HG02623 (cell line): ENCODE measurements around the gene TSLP.

Source experiments
- ATAC-seq: cut with Tn5 transposase; IDR thresholded peaks from one replicate; pipeline ENCODE4 v1.9.1; 2021; ENCODE audit warnings: moderate library complexity; ENCODE audit not compliant: unreplicated experiment

Gene TSLP

DNA sequence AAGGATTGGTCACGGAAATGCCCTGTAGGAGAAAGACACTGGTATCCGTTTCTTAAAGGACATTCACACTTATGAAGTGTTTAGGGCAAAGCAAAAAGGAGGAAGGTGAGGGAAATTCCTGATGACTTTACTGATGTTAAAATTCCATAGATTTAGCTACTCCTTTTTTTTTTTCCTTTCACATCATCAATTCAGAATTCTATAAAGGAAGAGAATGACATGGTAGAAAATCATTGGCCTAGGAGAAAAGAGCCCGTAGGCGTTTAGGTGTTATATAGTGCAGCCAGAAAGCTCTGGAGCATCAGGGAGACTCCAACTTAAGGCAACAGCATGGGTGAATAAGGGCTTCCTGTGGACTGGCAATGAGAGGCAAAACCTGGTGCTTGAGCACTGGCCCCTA is at the start of gene TSLP:
Gene TSLP (plus strand): TSS at position 301 of the 400 bp plus-strand sequence. CDS start 178 bp downstream, outside the sequence.
- no peak for ATAC-seq

DNA sequence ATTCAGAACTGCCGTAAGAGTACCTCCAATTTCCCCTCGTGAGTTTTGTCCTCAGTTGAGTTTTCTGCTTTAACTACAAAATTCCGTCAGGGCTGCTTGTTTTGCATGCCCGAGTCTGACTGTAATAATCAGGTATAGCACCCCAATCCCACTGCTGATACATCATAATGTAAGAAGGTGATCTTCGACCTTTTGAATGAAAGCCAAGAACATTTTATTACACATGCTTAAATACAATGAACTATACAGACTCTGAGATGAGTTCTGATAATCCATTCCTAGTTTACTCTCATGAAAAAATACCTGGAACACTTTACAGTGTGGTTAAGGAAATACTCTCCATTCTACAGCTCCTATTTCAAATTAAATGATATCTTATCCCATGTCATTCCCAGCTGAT is 49.2 kb upstream of the TSLP start:
- no peak for ATAC-seq

GRCh38 chr5:111028865-111029264 is 42.6 kb upstream of the TSLP start:
- ATAC-seq, result no peak

DNA sequence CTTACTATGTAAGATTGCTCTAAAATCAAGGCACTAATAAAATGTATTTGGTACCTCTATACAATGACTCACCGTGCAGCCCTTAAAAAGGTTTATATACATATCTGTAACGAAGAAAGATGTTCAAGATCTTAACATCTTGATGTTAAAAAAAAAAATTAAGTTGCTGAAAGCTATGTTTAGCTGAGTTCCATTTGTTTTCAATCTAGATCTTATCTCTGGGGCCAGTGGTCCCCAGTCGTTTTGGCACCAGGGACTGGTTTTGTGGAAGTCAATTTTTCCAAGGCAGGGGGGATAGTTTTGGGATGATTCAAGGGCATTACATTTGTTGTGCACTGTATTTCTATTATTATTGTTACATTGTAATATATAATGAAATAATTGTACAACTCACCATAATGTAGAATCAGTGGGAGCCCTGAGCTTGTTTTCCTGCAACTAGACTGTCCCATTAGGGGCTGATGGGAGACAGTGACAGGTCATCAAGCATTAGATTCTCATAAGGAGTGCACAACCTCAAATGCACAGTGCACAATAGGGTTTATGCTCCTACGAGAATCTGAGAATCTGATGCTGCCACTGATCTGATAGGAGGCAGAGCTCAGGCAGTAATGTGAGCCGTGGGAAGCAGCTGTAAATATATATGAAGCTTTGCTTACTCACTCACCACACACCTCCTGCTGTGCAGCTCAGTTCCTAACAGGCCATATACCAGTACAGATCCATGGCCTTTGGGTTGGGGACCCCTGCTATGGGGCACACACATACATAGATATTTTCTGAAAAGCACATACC is 27.6 kb upstream of the TSLP start:
- ATAC-seq, result no peak

- no peak for ATAC-seq
These were observed 13.4 kb upstream of the TSLP start for GRCh38 chr5:111058064-111058463.

DNA sequence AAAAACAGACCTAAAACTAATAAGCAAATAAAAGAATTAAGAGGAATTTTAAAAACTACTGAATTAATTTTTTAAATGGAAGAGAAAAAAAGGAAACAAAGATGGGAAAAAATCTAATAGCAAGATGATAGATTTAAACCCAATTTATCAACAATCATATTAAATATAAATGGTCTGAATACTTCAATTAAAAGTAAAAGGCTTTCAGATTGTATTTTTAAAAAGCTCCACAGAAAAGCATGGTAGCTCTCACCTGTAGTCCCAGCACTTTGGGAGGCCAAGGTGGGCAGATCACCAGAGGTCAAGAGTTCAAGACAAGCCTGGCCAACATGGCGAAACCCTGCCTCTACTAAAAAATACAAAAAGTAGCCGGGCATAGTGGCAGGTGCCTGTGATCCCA is 11.3 kb upstream of the TSLP start:
- no peak for ATAC-seq

GRCh38 chr5:111061618-111062017 is 9.9 kb upstream of the TSLP start:
- ATAC-seq, result no peak

DNA sequence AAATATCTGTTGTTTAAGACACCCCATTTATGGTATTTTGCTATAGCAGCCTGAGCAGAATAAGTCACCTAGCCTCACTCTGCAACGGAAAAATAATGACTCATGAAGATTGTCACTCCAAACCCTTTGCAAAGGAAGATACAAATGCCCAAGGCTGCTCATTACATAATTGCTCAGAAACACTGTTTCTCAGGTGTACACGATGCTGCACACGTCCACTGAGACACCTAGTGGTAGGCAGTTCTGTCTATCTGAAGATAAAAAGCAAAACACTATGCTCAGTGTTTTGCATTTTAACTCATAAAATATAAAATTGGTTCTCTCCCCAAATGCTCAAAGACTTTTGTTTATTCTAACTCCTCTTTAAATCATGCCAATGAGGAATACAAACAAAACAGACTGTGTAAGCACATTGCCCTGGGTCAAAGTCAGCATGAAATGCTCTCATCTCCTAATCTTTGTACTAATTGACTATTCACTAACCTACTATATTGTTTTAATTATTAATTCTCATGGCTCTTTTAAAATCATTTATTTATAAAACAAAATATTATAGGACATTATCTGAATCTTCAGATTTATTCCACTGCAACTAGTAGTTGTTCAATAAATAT is 7.7 kb upstream of the TSLP start:
- peak; percentile 74 for ATAC-seq

GRCh38 chr5:111066261-111066938 is 5.1 kb upstream of the TSLP start:
- ATAC-seq, result no peak

DNA sequence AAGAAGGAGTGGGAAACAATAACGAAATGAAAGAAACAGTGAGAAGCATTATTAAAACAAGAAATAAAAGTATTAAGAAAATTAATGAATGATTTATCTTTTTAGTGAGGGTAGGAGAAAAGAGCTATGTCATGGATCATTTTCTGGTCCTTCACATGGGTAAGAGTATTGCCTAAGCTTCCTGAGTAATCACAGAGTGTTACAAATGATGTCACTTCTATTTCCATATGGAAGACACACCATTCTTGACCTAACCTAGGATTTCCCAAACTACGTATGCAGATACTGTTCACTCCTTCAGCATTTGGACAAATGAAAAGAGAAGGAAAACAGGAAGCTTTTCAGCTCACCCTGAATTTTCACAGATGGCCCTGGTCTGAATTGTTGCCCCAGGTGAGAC is 3.3 kb upstream of the TSLP start:
- no peak for ATAC-seq

DNA sequence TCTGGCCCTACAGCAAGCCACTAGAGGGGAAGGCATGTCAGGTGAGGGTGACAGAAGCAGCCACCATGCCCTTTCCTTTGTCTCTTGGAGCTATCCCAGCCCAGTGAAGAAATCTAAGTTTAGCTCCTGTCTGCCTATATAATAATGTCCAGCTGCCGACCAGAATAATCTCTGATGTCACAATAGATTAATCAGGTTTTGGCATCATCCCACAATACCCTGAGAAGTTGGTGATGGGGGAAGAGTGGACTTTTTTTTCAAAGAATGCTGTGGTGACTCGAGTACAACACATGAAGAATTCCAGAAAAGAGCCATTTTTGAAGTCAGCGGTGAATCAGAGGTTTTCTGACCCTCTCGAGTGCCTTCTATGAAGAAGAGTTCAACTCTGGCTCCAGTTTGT is 1.7 kb upstream of the TSLP start:
- no peak for ATAC-seq

- ATAC-seq, result peak; percentile 27
These were observed 1.0 kb upstream of the TSLP start for GRCh38 chr5:111070272-111071134.

DNA sequence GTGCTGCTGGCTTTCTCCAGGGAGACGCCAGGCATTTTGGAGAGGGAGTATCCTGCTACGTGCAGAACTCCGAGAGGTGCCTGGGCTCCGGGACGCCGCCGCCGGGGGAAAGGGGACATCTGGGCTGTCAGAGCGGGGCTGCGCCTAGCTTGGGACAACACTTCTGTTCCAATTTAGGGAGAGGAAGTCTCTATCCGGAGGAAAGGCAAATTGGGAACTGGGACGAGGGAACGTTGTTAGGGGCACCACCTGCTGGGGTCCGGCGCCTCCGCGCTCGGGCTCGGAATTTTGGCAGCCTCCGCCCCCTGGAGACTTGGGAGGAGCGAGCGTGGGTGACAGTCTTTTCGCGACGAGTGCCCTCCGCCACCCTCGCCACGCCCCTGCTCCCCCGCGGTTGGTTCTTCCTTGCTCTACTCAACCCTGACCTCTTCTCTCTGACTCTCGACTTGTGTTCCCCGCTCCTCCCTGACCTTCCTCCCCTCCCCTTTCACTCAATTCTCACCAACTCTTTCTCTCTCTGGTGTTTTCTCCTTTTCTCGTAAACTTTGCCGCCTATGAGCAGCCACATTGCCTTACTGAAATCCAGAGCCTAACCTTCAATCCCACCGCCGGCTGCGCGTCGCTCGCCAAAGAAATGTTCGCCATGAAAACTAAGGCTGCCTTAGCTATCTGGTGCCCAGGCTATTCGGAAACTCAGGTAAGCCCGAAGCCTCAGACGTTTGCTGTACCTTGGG is 1.6 kb downstream of the TSLP start:
- ATAC-seq, result peak; percentile 85

DNA sequence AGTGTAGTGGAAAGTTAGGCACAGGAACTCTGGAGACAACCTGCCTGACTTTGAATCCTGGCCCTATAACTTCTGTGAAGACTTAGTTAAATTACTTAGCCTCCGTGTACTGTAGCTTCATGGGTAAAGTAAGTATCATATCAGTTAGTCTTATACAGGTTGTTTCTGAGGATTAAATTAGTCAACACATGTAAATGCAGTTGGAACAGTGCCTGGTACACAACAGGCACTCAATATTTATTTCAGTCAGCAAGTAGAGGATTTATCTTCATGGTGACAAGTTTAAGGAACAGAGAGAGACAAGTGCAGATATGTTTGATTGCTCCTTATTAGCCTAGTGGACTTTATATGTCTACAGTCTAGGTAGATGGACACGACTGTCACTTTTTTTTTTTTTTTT is 2.7 kb downstream of the TSLP start:
- ATAC-seq, result no peak

DNA sequence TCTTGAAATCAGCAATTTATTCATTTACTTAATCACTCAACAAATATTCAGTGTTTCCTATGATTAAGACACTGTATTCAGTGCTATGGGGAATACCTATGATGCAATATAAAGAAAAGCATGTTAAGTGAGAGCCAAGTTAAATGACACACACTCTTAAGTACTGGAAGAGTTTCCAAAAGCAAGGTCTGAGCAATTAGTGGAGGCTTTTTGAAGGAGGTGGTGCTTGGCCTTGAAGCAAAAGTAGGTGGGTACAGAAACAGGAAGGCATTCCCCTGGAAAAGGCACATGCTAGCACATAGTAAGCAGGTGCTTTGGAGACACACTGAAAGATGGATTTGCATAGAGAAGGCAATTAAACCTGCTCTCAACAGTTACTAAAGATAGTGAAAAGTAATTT is 4.0 kb downstream of the TSLP start:
- no peak for ATAC-seq

GRCh38 chr5:111076091-111076490 is 4.6 kb downstream of the TSLP start:
- ATAC-seq, result no peak

DNA sequence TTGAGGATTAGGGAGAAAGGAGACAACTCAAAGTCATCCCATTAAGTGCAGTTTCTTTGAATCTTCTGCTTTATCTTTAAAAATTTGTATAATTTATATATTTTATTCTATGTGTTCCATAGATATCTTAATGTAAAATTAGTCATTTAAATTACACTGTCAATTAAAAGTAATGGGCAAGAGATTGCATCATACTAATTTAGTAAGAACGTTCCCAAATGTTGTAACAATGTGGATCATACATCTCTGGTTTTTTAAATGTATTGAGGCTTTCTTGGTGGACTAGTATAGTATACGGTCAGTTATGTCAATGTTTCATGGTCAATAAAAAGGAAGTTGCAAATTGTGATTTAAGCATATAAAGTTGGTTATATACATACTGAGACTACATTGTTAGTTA is 6.2 kb downstream of the TSLP start:
- no peak for ATAC-seq

DNA sequence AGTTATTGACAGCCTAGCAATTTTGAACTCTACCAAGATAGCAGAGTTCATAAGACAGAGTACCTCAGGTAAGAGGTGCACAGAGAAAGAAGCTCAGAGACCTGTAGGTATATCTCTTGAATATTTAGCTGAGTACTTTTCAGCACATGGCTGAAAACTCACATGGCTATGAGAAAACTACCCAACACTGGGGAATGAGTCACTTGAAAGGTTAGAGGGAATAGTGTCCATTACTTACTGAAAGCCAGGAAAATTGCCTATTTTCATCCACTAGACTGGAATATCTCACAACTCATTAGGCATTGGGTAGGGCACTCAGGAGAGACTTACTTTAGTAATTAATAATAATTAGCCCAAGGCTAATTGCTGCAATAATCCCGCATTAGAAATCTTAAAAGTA is 8.3 kb downstream of the TSLP start:
- no peak for ATAC-seq

- no peak for ATAC-seq
These were observed 11.8 kb downstream of the TSLP start for GRCh38 chr5:111083323-111083722.

GRCh38 chr5:111092062-111092853 is 20.7 kb downstream of the TSLP start, which contains the start of gene WDR36:
Gene WDR36 (plus strand): TSS chr5:111092348. CDS start chr5:111092457, 109 bp downstream.
- ATAC-seq, result peak; percentile 92
